Ascending aorta (tissue), 2 donors: ENCODE measurements around the gene GUSB. TPM values are rescaled to one million over a fixed set of nuclear protein-coding genes. Genes with fewer than 3 reads are reported as not detected.
"Not testable (repeated sequence)": the region's sequence is repeated elsewhere in the genome, so short reads cannot be mapped to it uniquely, and the experiment has no call there.

Source experiments
- DNase-seq, 2 donors: peaks; one replicate each; pipeline ENCODE4 v3.0.0-alpha.2; 2019; ENCODE audit warnings: low spot score in 2 of 2
- H3K27ac ChIP-seq, 2 donors: fragments of 200-600 bp; sonication (generic); one replicate each; pipeline ENCODE4 v1.5.1; 2016 to 2017; ENCODE audit warnings: mild to moderate bottlenecking in 1 of 2
- H3K27me3 ChIP-seq: fragments of 200-600 bp; sonication (generic); one replicate; pipeline ENCODE4 v1.5.1; 2017
- H3K36me3 ChIP-seq, 2 donors: fragments of 200-600 bp; sonication (generic); one replicate each; pipeline ENCODE4 v1.5.1; 2016
- H3K4me1 ChIP-seq, 2 donors: fragments of 200-600 bp; sonication (generic); one replicate each; pipeline ENCODE4 v1.5.1; 2016 to 2017; ENCODE audit warnings: mild to moderate bottlenecking in 1 of 2
- H3K4me3 ChIP-seq, 2 donors: fragments of 200-600 bp; sonication (generic); one replicate each; pipeline ENCODE4 v1.5.1; 2016 to 2017; ENCODE audit warnings: mild to moderate bottlenecking in 1 of 2
- H3K9me3 ChIP-seq, 2 donors: fragments of 200-600 bp; sonication (generic); one replicate each; pipeline ENCODE4 v1.5.1; 2016
- CTCF ChIP-seq, 3 experiments: fragments of 200-600 bp in 2 of 3; fragments of 450-650 bp in 1 of 3; sonication (generic) in 2 of 3; IDR thresholded peaks; one replicate each; pipeline ENCODE4 v1.5.1; 2016 to 2019; ENCODE audit warnings: antibody characterized with exemption in 3 of 3, mild to moderate bottlenecking in 1 of 3, moderate library complexity in 1 of 3
- intact Hi-C: fragments of 100-400 bp; cut with DNase I; formaldehyde crosslinking; loops from one replicate; pipeline ENCODE4 v1.15.1; 2023
- total RNA-seq: library from RNA; depleted of rRNA; stranded (reverse); fragments of >200 nt; gene quantifications from one replicate; pipeline ENCODE4 v1.1.0, GENCODE V29; 2016

The GUSB gene
- total RNA-seq, 1 donor from 2014 or later, result 8.7 TPM

GRCh38 chr7:65946904-65947303 is 35.1 kb downstream of the GUSB start:
- Histone ChIP-seq H3K4me1 (no peaks in the 10 kb centered on the region), H3K36me3 (no peaks in the 10 kb centered on the region), H3K4me3 (no peak overlapping the region), H3K27ac (no peak overlapping the region), H3K27me3 (no peaks in the 10 kb centered on the region), H3K9me3 (no peaks in the 10 kb centered on the region)
- no peak for DNase-seq
- intact Hi-C loops, result no loop called here
- TF ChIP-seq CTCF (IDR thresholded peaks at IDR 0.05), result no peak

GRCh38 chr7:65945787-65946186 is 36.2 kb downstream of the GUSB start:
- DNase-seq, H3K27me3 ChIP-seq, intact Hi-C loops, H3K4me3 ChIP-seq, H3K4me1 ChIP-seq, H3K36me3 ChIP-seq, H3K9me3 ChIP-seq, H3K27ac ChIP-seq: not testable (repeated sequence)

- no peak for TF ChIP-seq CTCF (IDR thresholded peaks at IDR 0.05)
- H3K27ac ChIP-seq, result no peak overlapping the region
- no peak overlapping the region for H3K4me3 ChIP-seq
- H3K27me3 ChIP-seq, result no peaks in the 10 kb centered on the region
- peaks cover 0 to 4% of the 10 kb centered on the region in 2 donors for H3K36me3 ChIP-seq
- DNase-seq, result no peak
- H3K9me3 ChIP-seq, result peaks cover 0 to 10% of the 10 kb centered on the region in 2 donors
- no peaks in the 10 kb centered on the region for H3K4me1 ChIP-seq
- intact Hi-C loops, result no loop called here
Measured at GRCh38 chr7:65938336-65938895, 43.6 kb downstream of the GUSB start.

- DNase-seq, result no peak
- no peak overlapping the region for H3K27ac ChIP-seq
- no peaks in the 10 kb centered on the region for H3K27me3 ChIP-seq
- no peak for TF ChIP-seq CTCF (IDR thresholded peaks at IDR 0.05)
- no peaks in the 10 kb centered on the region for H3K4me1 ChIP-seq
- H3K36me3 ChIP-seq, result peaks cover 0 to 4% of the 10 kb centered on the region in 2 donors
- H3K9me3 ChIP-seq, result peaks cover 0 to 10% of the 10 kb centered on the region in 2 donors
- intact Hi-C loops, result no loop called here
- no peak overlapping the region for H3K4me3 ChIP-seq
Measured at GRCh38 chr7:65937296-65937695, 44.7 kb downstream of the GUSB start.

GRCh38 chr7:65931685-65932084 is 50.3 kb downstream of the GUSB start:
- DNase-seq, result no peak
- Histone ChIP-seq H3K4me1 (no peaks in the 10 kb centered on the region), H3K27ac (no peak overlapping the region), H3K4me3 (no peak overlapping the region), H3K27me3 (no peaks in the 10 kb centered on the region), H3K9me3 (peaks cover 0 to 10% of the 10 kb centered on the region in 2 donors), H3K36me3 (peaks cover 0 to 2% of the 10 kb centered on the region in 2 donors)
- intact Hi-C loops, result no loop called here
- TF ChIP-seq CTCF (IDR thresholded peaks at IDR 0.05), result no peak

GRCh38 chr7:65927489-65928448 is 54.2 kb downstream of the GUSB start:
- Histone ChIP-seq H3K36me3 (no peaks in the 10 kb centered on the region), H3K27ac (no peak overlapping the region), H3K9me3 (no peaks in the 10 kb centered on the region), H3K4me3 (no peak overlapping the region), H3K4me1 (no peaks in the 10 kb centered on the region), H3K27me3 (no peaks in the 10 kb centered on the region)
- no peak for DNase-seq
- no peak for TF ChIP-seq CTCF (IDR thresholded peaks at IDR 0.05)
- intact Hi-C loops, result no loop called here
